ENCODE results near the gene RRBP1. TPM values are rescaled to one million over a fixed set of nuclear protein-coding genes. Genes with fewer than 3 reads are reported as not detected.

Gene RRBP1
- total and polyA plus RNA-seq, 2 of the 4 experiments (the other 2 are of a cell fraction): 90.2 to 136 TPM

DNA sequence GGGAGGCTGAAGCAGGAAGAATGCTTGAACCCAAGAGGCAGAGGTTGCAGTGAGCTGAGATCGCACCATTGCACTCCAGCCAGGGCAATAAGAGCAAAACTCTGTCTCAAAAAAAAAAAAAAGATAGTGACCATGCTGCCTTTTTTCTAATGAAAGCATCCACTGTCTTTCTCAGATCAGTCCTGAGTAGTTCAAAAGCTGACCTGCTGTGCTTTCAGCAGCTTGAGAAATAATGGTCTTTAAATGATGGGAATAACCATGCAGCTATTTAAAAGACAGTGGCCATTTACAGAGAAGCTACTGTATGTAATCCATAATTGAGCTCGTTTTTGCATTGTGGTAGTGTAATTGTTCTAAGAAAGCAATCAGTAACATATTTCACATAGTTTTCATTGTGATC, 76.0 kb downstream of the RRBP1 start:
- Histone ChIP-seq H2BK5ac (ENCODE audit: low read depth, low read length, poor library complexity, severe bottlenecking) (no peak overlapping the region), H3K27ac (ENCODE audit: insufficient read depth, low read length) (no peak overlapping the region), H3K14ac (replicated peaks; ENCODE audit: low read depth, low read length) (no peak overlapping the region), H2BK120ac (ENCODE audit: low read depth, low read length) (no peak overlapping the region), H3K36me3 (ENCODE audit: control insufficient read depth, insufficient read depth, low read length) (peaks cover 37% of the 10 kb centered on the region), H3K9ac (ENCODE audit: low read depth, low read length) (no peak overlapping the region), H3K27me3 (ENCODE audit: control insufficient read depth, insufficient read depth, low read length) (no peaks in the 10 kb centered on the region), H3K4me3 (ENCODE audit: insufficient read depth, low read depth, low read length) (no peak overlapping the region), H3K9me3 (ENCODE audit: control insufficient read depth, insufficient read depth, low read length) (no peaks in the 10 kb centered on the region), H3K4me1 (ENCODE audit: control insufficient read depth, insufficient read depth, low read length) (peaks cover 4% of the 10 kb centered on the region; the same call in 1 of the 2 replicates), H3K79me1 (ENCODE audit: low read depth in 1 of 2, low read length in 2 of 2) (peaks cover 17 to 69% of the 10 kb centered on the region in 2 experiments), H4K91ac (ENCODE audit: insufficient read depth, low read depth, low read length) (no peak overlapping the region), H2AK5ac (ENCODE audit: low read depth, low read length) (no peak overlapping the region), H2BK15ac (ENCODE audit: low read depth, low read length) (no peak overlapping the region), H3K23ac (ENCODE audit: low read depth, low read length) (no peak overlapping the region), H3K56ac (ENCODE audit: extremely low read depth, insufficient read depth, low read length) (no peak overlapping the region), H3K4me2 (ENCODE audit: low read depth, low read length) (no peak overlapping the region), H3K4ac (ENCODE audit: low read depth, low read length) (no peak overlapping the region), H2AFZ (replicated peaks; ENCODE audit: low read length, poor library complexity) (no peak overlapping the region), H3K18ac (ENCODE audit: low read depth, low read length) (no peak overlapping the region), H3K9me1 (ENCODE audit: insufficient read depth, low read length) (peaks cover 7% of the 10 kb centered on the region; the same call in 1 of the 2 replicates), H4K5ac (ENCODE audit: low read depth, low read length) (no peak overlapping the region), H2BK20ac (ENCODE audit: low read depth, low read length) (no peak overlapping the region), H4K20me1 (ENCODE audit: insufficient read depth, low read length) (peaks cover 70% of the 10 kb centered on the region), H2AK9ac (replicated peaks; ENCODE audit: low read depth, low read length, poor library complexity) (no peak overlapping the region), H4K8ac (ENCODE audit: low read depth in 2 of 2, low read length in 2 of 2) (no peak overlapping the region)
- BruUV-seq (replicated peaks): no TSS peak
- POLR2A ChIA-PET (ENCODE audit: unreplicated experiment): interaction anchor here (0.7 kb wide), 1 partner anchor 48 kb away, joined by 3 read pairs; no protein-coding TSS in a partner anchor
- CTCF ChIA-PET: interaction anchor here (0.6 to 1.4 kb wide), 9 partner anchors 10 to 340 kb away, joined by 3 to 5 read pairs (median 4); partner anchors contain the start of gene DSTN
- no CpG with 5 or more reads among the region's 2 CpGs for WGBS, 2 experiments (ENCODE audit: extremely low coverage in 2 of 2, insufficient read length in 1 of 2)
- DNase-seq (no peak), ATAC-seq (ENCODE audit: low read depth) (no peak)
- TF ChIP-seq POLR2A (IDR thresholded peaks at IDR 0.05; ENCODE audit: low read depth, low read length) (no peak), MXI1 (IDR thresholded peaks at IDR 0.05; ENCODE audit: borderline replicate concordance, low read depth, low read length) (no peak), CEBPB (IDR thresholded peaks at IDR 0.05; ENCODE audit: low read depth, low read length) (no peak), FOS (IDR thresholded peaks at IDR 0.05; ENCODE audit: low read depth, low read length) (no peak), BHLHE40 (IDR thresholded peaks at IDR 0.05; ENCODE audit: low read depth, low read length) (no peak), RAD21 (IDR thresholded peaks at IDR 0.05; ENCODE audit: low read length) (no peak), RFX5 (IDR thresholded peaks at IDR 0.05; ENCODE audit: low read depth, low read length) (no peak), MAFK (IDR thresholded peaks at IDR 0.05; ENCODE audit: low read depth, low read length) (no peak), SMC3 (IDR thresholded peaks at IDR 0.05; ENCODE audit: low read depth, low read length) (no peak), MAZ (IDR thresholded peaks at IDR 0.05; ENCODE audit: borderline replicate concordance, low read depth, low read length) (no peak), RCOR1 (IDR thresholded peaks at IDR 0.05; ENCODE audit: insufficient replicate concordance, low read length) (no peak), NFE2L2 (IDR thresholded peaks at IDR 0.05; ENCODE audit: low read depth, low read length) (no peak), CHD1 (IDR thresholded peaks at IDR 0.05; ENCODE audit: low read depth, low read length) (no peak)
- TF ChIP-seq, protein P1, sequence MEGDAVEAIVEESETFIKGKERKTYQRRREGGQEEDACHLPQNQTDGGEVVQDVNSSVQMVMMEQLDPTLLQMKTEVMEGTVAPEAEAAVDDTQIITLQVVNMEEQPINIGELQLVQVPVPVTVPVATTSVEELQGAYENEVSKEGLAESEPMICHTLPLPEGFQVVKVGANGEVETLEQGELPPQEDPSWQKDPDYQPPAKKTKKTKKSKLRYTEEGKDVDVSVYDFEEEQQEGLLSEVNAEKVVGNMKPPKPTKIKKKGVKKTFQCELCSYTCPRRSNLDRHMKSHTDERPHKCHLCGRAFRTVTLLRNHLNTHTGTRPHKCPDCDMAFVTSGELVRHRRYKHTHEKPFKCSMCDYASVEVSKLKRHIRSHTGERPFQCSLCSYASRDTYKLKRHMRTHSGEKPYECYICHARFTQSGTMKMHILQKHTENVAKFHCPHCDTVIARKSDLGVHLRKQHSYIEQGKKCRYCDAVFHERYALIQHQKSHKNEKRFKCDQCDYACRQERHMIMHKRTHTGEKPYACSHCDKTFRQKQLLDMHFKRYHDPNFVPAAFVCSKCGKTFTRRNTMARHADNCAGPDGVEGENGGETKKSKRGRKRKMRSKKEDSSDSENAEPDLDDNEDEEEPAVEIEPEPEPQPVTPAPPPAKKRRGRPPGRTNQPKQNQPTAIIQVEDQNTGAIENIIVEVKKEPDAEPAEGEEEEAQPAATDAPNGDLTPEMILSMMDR (conservative IDR thresholded peaks at IDR 0.05; ENCODE audit: low read depth, low read length): no peak
- TF ChIP-seq, protein P2, sequence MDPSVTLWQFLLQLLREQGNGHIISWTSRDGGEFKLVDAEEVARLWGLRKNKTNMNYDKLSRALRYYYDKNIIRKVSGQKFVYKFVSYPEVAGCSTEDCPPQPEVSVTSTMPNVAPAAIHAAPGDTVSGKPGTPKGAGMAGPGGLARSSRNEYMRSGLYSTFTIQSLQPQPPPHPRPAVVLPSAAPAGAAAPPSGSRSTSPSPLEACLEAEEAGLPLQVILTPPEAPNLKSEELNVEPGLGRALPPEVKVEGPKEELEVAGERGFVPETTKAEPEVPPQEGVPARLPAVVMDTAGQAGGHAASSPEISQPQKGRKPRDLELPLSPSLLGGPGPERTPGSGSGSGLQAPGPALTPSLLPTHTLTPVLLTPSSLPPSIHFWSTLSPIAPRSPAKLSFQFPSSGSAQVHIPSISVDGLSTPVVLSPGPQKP (IDR thresholded peaks at IDR 0.05; ENCODE audit: borderline replicate concordance, low read depth, low read length): no peak
- TF ChIP-seq, protein P3, sequence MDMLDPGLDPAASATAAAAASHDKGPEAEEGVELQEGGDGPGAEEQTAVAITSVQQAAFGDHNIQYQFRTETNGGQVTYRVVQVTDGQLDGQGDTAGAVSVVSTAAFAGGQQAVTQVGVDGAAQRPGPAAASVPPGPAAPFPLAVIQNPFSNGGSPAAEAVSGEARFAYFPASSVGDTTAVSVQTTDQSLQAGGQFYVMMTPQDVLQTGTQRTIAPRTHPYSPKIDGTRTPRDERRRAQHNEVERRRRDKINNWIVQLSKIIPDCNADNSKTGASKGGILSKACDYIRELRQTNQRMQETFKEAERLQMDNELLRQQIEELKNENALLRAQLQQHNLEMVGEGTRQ (IDR thresholded peaks at IDR 0.05; ENCODE audit: low read depth, low read length): no peak
- dilution Hi-C loops (cut with HindIII; ENCODE audit: low sequenced_read_pairs, unreplicated experiment) (no loop called here), intact Hi-C loops (cut with micrococcal nuclease) (loop anchor here (5.0 kb wide), 1 partner anchor 34 kb away; the partner anchor contains the start of gene DSTN), in situ Hi-C loops (cut with MboI; ENCODE audit: low sequenced_read_pairs) (no loop called here)
